ENCODE measurements around the gene SETMAR. TPM values are rescaled to one million over a fixed set of nuclear protein-coding genes. Genes with fewer than 3 reads are reported as not detected.

Gene SETMAR
- total and polyA plus RNA-seq, 2 of the 13 experiments (the other 11 are each of a cell fraction or from before 2014, with no cell fraction given), result 7.0 to 16.7 TPM

- intact Hi-C loops (cut with micrococcal nuclease; ENCODE audit: unreplicated experiment) (no loop called here), in situ Hi-C loops (cut with HindIII; ENCODE audit: extremely low pct_ligation_motif_present, low pct_unique_long_range_greater_than_20kb) (no loop called here)
- WGBS (ENCODE audit: low lambda C conversion rate), result 100% methylated on average over 2 of the region's 2 CpGs
- Histone ChIP-seq H2AFZ (ENCODE audit: low read length) (no peak overlapping the region), H3K9ac (ENCODE audit: insufficient read depth, low read depth, low read length) (no peak overlapping the region), H3K9me3 (ENCODE audit: low read length) (no peaks in the 10 kb centered on the region), H3K36me3 (replicated peaks in 1 of 2; ENCODE audit: control insufficient read depth in 1 of 2, insufficient read depth in 2 of 2, low read length in 2 of 2) (0 out of 5 replicates have a peak, but pooled peaks cover 0 to 3% of the 10 kb centered on the region in 2 experiments), H3K4me3 (replicated peaks in 1 of 3; ENCODE audit: insufficient read depth in 1 of 3, low read depth in 2 of 3, low read length in 3 of 3) (no peak overlapping the region), H3K27me3 (ENCODE audit: control insufficient read depth in 1 of 2, insufficient read depth in 2 of 2, low read length in 2 of 2) (no peaks in the 10 kb centered on the region; a peak in 1 of 5 replicates), H4K20me1 (ENCODE audit: insufficient read depth, low read length) (no peaks in the 10 kb centered on the region), H3K4me1 (ENCODE audit: insufficient read depth, low read length) (peaks cover 33% of the 10 kb centered on the region), H3K4me2 (ENCODE audit: low read depth, low read length) (no peak overlapping the region), H3K27ac (ENCODE audit: extremely low read length, insufficient read depth, low read length) (peak overlapping the region; percentile 24), H3K79me2 (ENCODE audit: insufficient read depth, low read length) (peaks cover 12% of the 10 kb centered on the region)
- POLR2A ChIA-PET, result interaction anchor here (1.6 kb wide), 1 partner anchor 186 kb away, joined by 4 read pairs; the partner anchor contains the start of gene ITPR1
- no peak for TF ChIP-seq ZNF337 (CRISPR knock-in tag; IDR thresholded peaks at IDR 0.05; ENCODE audit: borderline replicate concordance, low read depth)
- no peak for TF ChIP-seq CBX2 (IDR thresholded peaks at IDR 0.05; ENCODE audit: low read depth, low read length)
- no peak for TF ChIP-seq CBX2 (CRISPR knock-in tag; IDR thresholded peaks at IDR 0.05; ENCODE audit: low read depth)
- TF ChIP-seq ZBTB7A (CRISPR knock-in tag; IDR thresholded peaks at IDR 0.05), result no peak
- no peak for TF ChIP-seq FOXO1 (CRISPR knock-in tag; IDR thresholded peaks at IDR 0.05)
- TF ChIP-seq SMAD1 (CRISPR knock-in tag; IDR thresholded peaks at IDR 0.05; ENCODE audit: borderline replicate concordance, low read depth), result no peak
- DNase-seq (ENCODE audit: low spot score) (no peak), FAIRE-seq (no peak), ATAC-seq (no peak)
- CTCF ChIA-PET (ENCODE audit: low intra/inter-chr PET ratio, low total read pairs), result no interaction called here
- no TSS peak for BruUV-seq (replicated peaks)
Observed at GRCh38 chr3:4306860-4307259, 3.7 kb downstream of the SETMAR start.

GRCh38 chr3:4309491-4310128 is 6.4 kb downstream of the SETMAR start:
- H3K79me2 ChIP-seq (ENCODE audit: insufficient read depth, low read length), result peaks cover 2% of the 10 kb centered on the region
- H3K36me3 ChIP-seq (replicated peaks in 1 of 2; ENCODE audit: control insufficient read depth in 1 of 2, insufficient read depth in 2 of 2, low read length in 2 of 2), result peaks cover 3 to 18% of the 10 kb centered on the region in 2 experiments; a peak in 3 of 5 replicates
- H3K9ac ChIP-seq (ENCODE audit: insufficient read depth, low read depth, low read length), result no peak overlapping the region
- no peak overlapping the region for H3K4me3 ChIP-seq (replicated peaks in 1 of 3; ENCODE audit: insufficient read depth in 1 of 3, low read depth in 2 of 3, low read length in 3 of 3)
- H2AFZ ChIP-seq (ENCODE audit: low read length), result no peak overlapping the region
- no TSS peak for BruUV-seq (replicated peaks)
- H4K20me1 ChIP-seq (ENCODE audit: insufficient read depth, low read length), result no peaks in the 10 kb centered on the region
- CTCF ChIA-PET (ENCODE audit: low intra/inter-chr PET ratio, low total read pairs), result no interaction called here
- DNase-seq (ENCODE audit: low spot score) (no peak), FAIRE-seq (no peak), ATAC-seq (no peak)
- no peak overlapping the region for H3K27ac ChIP-seq (ENCODE audit: extremely low read length, insufficient read depth, low read length)
- WGBS (ENCODE audit: low lambda C conversion rate), result 96% methylated on average over 3 of the region's 3 CpGs
- no peak overlapping the region for H3K4me2 ChIP-seq (ENCODE audit: low read depth, low read length)
- POLR2A ChIA-PET, result no interaction called here
- in situ Hi-C loops (cut with HindIII; ENCODE audit: extremely low pct_ligation_motif_present, low pct_unique_long_range_greater_than_20kb) (no loop called here), intact Hi-C loops (cut with micrococcal nuclease; ENCODE audit: unreplicated experiment) (no loop called here)
- peaks cover 39% of the 10 kb centered on the region for H3K4me1 ChIP-seq (ENCODE audit: insufficient read depth, low read length)
- no peaks in the 10 kb centered on the region for H3K27me3 ChIP-seq (ENCODE audit: control insufficient read depth in 1 of 2, insufficient read depth in 2 of 2, low read length in 2 of 2)
- H3K9me3 ChIP-seq (ENCODE audit: low read length), result no peaks in the 10 kb centered on the region
- TF ChIP-seq MAFF (IDR thresholded peaks at IDR 0.05; ENCODE audit: low read depth, low read length) (no peak), XRCC5 (optimal IDR thresholded peaks at IDR 0.05; ENCODE audit: low read length) (no peak), ZBTB49 (CRISPR knock-in tag; IDR thresholded peaks at IDR 0.05; ENCODE audit: borderline replicate concordance) (no peak), MYNN (CRISPR knock-in tag; IDR thresholded peaks at IDR 0.05; ENCODE audit: low read depth) (no peak), CBX5 (CRISPR knock-in tag; IDR thresholded peaks at IDR 0.05; ENCODE audit: borderline replicate concordance) (no peak), ZSCAN21 (CRISPR knock-in tag; IDR thresholded peaks at IDR 0.05; ENCODE audit: borderline replicate concordance) (no peak), BRF2 (CRISPR knock-in tag; IDR thresholded peaks at IDR 0.05) (no peak), ZEB1 (IDR thresholded peaks at IDR 0.05; ENCODE audit: insufficient replicate concordance, low read depth) (no peak), ARNTL (CRISPR knock-in tag; IDR thresholded peaks at IDR 0.05) (no peak), TBX2 (CRISPR knock-in tag; IDR thresholded peaks at IDR 0.05; ENCODE audit: borderline replicate concordance) (no peak)
